BE2C (cell line): ENCODE data around the gene TMEM147.

Source experiments
- DNase-seq: peaks from one replicate; pipeline ENCODE4 v3.0.0-alpha.2; 2020
- H3K27me3 ChIP-seq: fragments of 250-450 bp; sonication (Bioruptor Pico); 2 replicates; pipeline ENCODE4 v1.5.1; 2020; ENCODE audit warnings: mild to moderate bottlenecking
- H3K36me3 ChIP-seq: fragments of 250-450 bp; sonication (Bioruptor Pico); 2 replicates; pipeline ENCODE4 v1.5.1; 2020; ENCODE audit warnings: mild to moderate bottlenecking
- H3K4me1 ChIP-seq: fragments of 250-450 bp; sonication (Bioruptor Pico); 2 replicates; pipeline ENCODE4 v1.5.1; 2020
- H3K4me3 ChIP-seq: 2 replicates; pipeline ENCODE4 v1.5.1; 2011; ENCODE audit warnings: low read depth, low read length
- H3K9me3 ChIP-seq: fragments of 250-450 bp; sonication (Bioruptor Pico); 2 replicates; pipeline ENCODE4 v1.5.1; 2020
- TF ChIP-seq, protein P1 (sequence below): IDR thresholded peaks from 2 replicates; pipeline ENCODE4 v1.5.1; 2012; ENCODE audit warnings: mild to moderate bottlenecking, low read depth, low read length

TMEM147 gene

GRCh38 chr19:35509861-35510625 is 35.4 kb upstream of the TMEM147 start:
- TF ChIP-seq, protein P1, sequence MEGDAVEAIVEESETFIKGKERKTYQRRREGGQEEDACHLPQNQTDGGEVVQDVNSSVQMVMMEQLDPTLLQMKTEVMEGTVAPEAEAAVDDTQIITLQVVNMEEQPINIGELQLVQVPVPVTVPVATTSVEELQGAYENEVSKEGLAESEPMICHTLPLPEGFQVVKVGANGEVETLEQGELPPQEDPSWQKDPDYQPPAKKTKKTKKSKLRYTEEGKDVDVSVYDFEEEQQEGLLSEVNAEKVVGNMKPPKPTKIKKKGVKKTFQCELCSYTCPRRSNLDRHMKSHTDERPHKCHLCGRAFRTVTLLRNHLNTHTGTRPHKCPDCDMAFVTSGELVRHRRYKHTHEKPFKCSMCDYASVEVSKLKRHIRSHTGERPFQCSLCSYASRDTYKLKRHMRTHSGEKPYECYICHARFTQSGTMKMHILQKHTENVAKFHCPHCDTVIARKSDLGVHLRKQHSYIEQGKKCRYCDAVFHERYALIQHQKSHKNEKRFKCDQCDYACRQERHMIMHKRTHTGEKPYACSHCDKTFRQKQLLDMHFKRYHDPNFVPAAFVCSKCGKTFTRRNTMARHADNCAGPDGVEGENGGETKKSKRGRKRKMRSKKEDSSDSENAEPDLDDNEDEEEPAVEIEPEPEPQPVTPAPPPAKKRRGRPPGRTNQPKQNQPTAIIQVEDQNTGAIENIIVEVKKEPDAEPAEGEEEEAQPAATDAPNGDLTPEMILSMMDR, result peak; percentile 91
- Histone ChIP-seq H3K27me3 (peaks cover 75% of the 10 kb centered on the region), H3K9me3 (no peaks in the 10 kb centered on the region), H3K4me3 (no peak overlapping the region), H3K4me1 (no peaks in the 10 kb centered on the region), H3K36me3 (no peaks in the 10 kb centered on the region)
- DNase-seq, result peak; percentile 78

DNA sequence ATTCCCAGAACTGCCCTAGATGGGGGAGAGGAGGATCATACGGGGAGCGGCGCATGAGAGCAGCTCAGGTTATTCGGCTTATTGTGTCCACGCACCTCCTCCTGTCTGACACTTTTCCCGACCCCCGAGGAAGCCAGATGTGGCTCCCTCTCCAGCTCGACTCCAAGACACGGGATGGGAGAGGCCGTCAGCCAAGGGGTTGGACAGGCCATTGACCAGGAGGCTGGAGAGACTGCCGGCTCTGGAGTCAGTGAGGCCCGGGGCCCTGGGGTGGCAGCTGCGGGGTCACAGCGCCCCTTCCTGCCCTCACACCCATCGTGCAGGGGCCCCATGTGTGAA is 34.8 kb upstream of the TMEM147 start:
- no peaks in the 10 kb centered on the region for H3K4me1 ChIP-seq
- H3K4me3 ChIP-seq, result no peak overlapping the region
- DNase-seq, result no peak
- TF ChIP-seq, protein P1, result no peak
- no peaks in the 10 kb centered on the region for H3K36me3 ChIP-seq
- H3K27me3 ChIP-seq, result peaks cover 69% of the 10 kb centered on the region
- H3K9me3 ChIP-seq, result no peaks in the 10 kb centered on the region

GRCh38 chr19:35511337-35511736 is 34.1 kb upstream of the TMEM147 start:
- Histone ChIP-seq H3K4me3 (no peak overlapping the region), H3K9me3 (no peaks in the 10 kb centered on the region), H3K27me3 (peaks cover 62% of the 10 kb centered on the region), H3K36me3 (no peaks in the 10 kb centered on the region), H3K4me1 (no peaks in the 10 kb centered on the region)
- no peak for DNase-seq
- TF ChIP-seq, protein P1, result no peak

DNA sequence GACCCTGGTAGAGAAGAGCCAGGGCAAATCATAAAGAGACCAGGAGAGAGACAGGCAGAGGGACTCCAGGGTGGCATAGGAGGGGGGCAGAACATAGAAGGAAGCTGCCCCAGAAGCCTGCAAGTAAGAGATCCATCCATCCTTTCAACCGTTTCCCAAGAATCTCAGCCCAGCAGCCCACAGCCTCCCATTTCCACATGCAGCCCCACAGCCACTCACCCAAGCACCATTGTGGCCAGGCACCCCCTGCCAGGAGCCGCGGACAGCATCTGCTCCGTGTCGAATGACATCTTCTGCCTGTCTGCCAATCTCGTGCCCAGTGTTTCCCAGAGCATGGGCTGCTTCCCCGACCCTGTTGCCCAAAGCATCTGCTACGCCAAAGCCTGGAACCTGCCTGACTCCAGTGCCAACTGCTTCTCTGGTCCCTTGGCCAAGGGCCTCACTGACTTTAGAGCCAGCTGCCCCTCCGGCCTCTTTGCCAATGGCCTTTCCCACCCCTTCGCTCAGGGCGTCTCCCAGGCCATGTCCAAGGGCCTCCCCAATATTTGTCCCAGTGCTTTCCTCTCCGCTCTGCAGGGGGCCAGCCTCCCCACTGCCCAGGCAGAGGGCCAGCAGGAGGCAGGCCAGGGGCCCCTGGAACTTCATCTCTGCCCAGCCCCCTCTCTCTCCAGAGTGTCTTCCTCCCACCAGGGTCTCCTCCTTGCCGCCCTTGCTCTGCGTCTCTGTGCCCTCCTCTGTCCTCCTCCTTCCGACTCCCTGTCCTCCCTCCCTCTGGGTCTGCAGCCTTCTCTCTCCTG is 32.4 kb upstream of the TMEM147 start:
- DNase-seq, result no peak
- Histone ChIP-seq H3K36me3 (no peaks in the 10 kb centered on the region), H3K9me3 (no peaks in the 10 kb centered on the region), H3K4me3 (no peak overlapping the region), H3K27me3 (peaks cover 45% of the 10 kb centered on the region), H3K4me1 (no peaks in the 10 kb centered on the region)
- TF ChIP-seq, protein P1, result no peak

DNA sequence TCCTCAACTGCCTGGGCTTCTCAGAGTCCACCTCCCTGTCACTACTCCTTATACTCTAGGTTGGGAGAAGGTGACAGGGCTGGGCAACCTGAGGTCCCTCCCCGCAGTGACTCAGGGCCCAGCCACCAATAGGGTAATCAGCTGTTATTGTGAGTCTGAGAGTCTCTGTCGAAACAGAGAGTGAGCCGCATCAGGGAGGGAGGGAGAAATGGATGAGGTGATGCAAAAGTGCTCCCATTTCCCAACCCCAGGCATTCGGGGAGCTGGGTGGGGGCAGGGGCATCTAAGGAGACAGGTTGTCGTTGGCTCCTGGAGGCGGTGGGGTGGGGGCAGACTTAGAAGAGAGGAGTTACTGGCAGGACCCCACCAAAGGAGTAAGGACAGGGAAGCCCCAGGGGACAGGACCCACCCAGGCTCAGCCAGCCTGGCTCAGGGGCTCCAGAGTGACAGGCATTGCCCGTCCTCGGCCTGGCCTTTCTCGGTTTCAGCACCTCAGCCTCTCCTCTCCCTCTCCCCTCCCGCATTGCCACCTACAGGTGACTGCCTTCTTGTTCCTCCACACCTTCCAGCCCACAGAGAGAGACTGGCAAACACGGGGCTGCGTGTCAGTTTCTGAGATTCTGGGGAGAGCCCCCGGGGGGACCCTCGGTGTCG is 31.7 kb upstream of the TMEM147 start, which contains the start of gene DMKN:
Gene DMKN, minus strand, starts transcription at position 22 of the 654 bp plus-strand sequence. CDS start 174 bp downstream, outside the sequence.
- no peaks in the 10 kb centered on the region for H3K9me3 ChIP-seq
- TF ChIP-seq, protein P1, result no peak
- no peaks in the 10 kb centered on the region for H3K4me1 ChIP-seq
- no peak for DNase-seq
- no peak within 1 kb of the TSS for H3K4me3 ChIP-seq
- peaks cover 38% of the 10 kb centered on the region for H3K27me3 ChIP-seq
- H3K36me3 ChIP-seq, result no peaks in the 10 kb centered on the region
